Adrenal gland (tissue), 12 donors: ENCODE measurements around the gene ZFR2. TPM values are rescaled to one million over a fixed set of nuclear protein-coding genes. Genes with fewer than 3 reads are reported as not detected.

ENCODE experiments used
- DNase-seq, 7 donors: peaks; one replicate each; pipeline ENCODE4 v3.0.0-alpha.2; 2019 to 2020
- H3K27ac ChIP-seq, 5 donors: fragments of 200-600 bp; sonication (generic) in 4 of 5; 1 replicate in 3 of 5; 2 replicates in 2 of 5; pipeline versions ENCODE4 v1.5.1 to v1.8.0; 2016 to 2020; ENCODE audit warnings: mild to moderate bottlenecking in 1 of 5
- H3K27me3 ChIP-seq: fragments of 200-600 bp; 2 replicates; pipeline ENCODE4 v1.8.0; 2021
- H3K36me3 ChIP-seq, 2 donors: fragments of 200-600 bp; replicated peaks in 1 of 2; 1 replicate in 1 of 2; 2 replicates in 1 of 2; pipeline versions ENCODE4 v1.5.1 to v1.8.0; 2018 to 2022
- H3K4me1 ChIP-seq, 2 donors: fragments of 200-600 bp; replicated peaks in 1 of 2; 1 replicate in 1 of 2; 2 replicates in 1 of 2; pipeline versions ENCODE4 v1.5.1 to v1.8.0; 2018 to 2021
- H3K4me3 ChIP-seq, 4 donors: fragments of 200-600 bp; sonication (generic) in 3 of 4; one replicate each; pipeline ENCODE4 v1.5.1; 2016 to 2018
- H3K9me3 ChIP-seq, 3 donors: fragments of 200-600 bp; sonication (generic) in 1 of 3; replicated peaks in 1 of 3; 1 replicate in 2 of 3; 2 replicates in 1 of 3; pipeline versions ENCODE4 v1.5.1 to v1.8.0; 2016 to 2021
- POLR2A ChIP-seq, 2 donors: fragments of 450-650 bp; IDR thresholded peaks; one replicate each; pipeline ENCODE4 v1.6.1; 2017; ENCODE audit warnings: antibody characterized with exemption in 2 of 2, mild to moderate bottlenecking in 2 of 2, moderate library complexity in 1 of 2
- WGBS, 4 donors: extraction: QIAGEN DNeasy Blood & Tissue Kit in 2 of 4; methylation state at CpG; one replicate each; pipeline versions ENCODE4 v1.1.5 to v1.1.7; 2013 to 2017; 5-methylcytosine and 5-hydroxymethylcytosine counted together
- intact Hi-C, 2 donors: fragments of 100-400 bp; cut with DNase I; formaldehyde crosslinking; loops; one replicate each; pipeline versions ENCODE4 v1.14.1 to v1.15.0; 2022 to 2023
- polyA plus RNA-seq, 3 donors: library from polyadenylated mRNA; stranded (reverse); fragments of 200-250 nt in 2 of 3; fragments of 350-450 nt in 1 of 3; fragmentation: Illumina TruSeq in 1 of 3; extraction: RNeasy Lipid Tissue Mini Kit (QIAGEN cat#74804) in 1 of 3; gene quantifications; one replicate each; pipeline ENCODE4 v1.2.3, GENCODE V29; 2013 to 2014
- total RNA-seq, 9 donors: library from RNA; depleted of rRNA in 4 of 9; stranded (reverse); fragments of >200 nt in 4 of 9; fragments of 120-200 nt in 1 of 9; fragmentation: NEBNext Ultra II Directional in 1 of 9; extraction: Animal tissue kit (Norgen Biotek cat#: 25700) in 1 of 9; gene quantifications; one replicate each; pipeline versions ENCODE4 v1.1.0 to v1.2.4, GENCODE V29; 2013 to 2023
- TF ChIP-seq, protein P1 (sequence below), 6 experiments: fragments of 450-650 bp in 4 of 6; fragments of 200-600 bp in 2 of 6; sonication (generic) in 1 of 6; IDR thresholded peaks; 1 replicate in 5 of 6; 2 replicates in 1 of 6; pipeline versions ENCODE4 v1.5.1 to v1.8.0; 2016 to 2021; ENCODE audit warnings: antibody characterized with exemption in 6 of 6, mild to moderate bottlenecking in 2 of 6, moderate library complexity in 1 of 6
- donor health status: healthy with polysubstance abuse.
- donor health status: Bipolar disorder and iron deficiency.
- donor health status: DM: yes; HTN: yes; CAD: no.
- donor health status: DM: no; HTN: no; CAD: no.
- donor health status: DM: no; HTN: no; CAD: no.
- donor health status: DM: yes; HTN: yes; CAD: no.

ZFR2 gene
- total and polyA plus RNA-seq, 12 donors = 0.19 to 13.2 (median 1.7) TPM; not detected in 3

DNA sequence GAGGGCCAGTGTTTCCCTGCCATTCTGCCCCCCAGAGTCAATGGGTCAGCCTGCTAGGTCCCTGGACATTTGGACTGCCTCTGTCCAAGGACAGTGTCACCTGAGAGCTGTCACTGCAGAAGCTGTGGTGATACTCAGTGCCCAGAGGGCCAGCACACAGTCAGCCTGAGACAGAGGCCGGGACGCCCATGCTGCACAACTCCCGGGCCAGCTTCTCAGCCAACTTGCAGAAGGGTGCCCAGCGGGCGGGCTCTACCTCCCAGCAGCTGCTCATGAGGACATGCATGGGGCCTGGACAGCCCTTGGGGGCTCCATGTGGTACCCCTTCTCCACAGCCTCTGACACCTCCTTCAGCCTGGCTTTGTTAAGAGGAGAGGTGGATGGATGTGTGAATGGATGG is 93.0 kb downstream of the ZFR2 start:
- no peak for DNase-seq
- no peaks in the 10 kb centered on the region for H3K4me1 ChIP-seq
- no peaks in the 10 kb centered on the region for H3K27me3 ChIP-seq
- intact Hi-C loops = no loop called here
- H3K27ac ChIP-seq = no peak overlapping the region
- H3K9me3 ChIP-seq = peaks cover 0 to 1% (median 0%) of the 10 kb centered on the region in 3 donors
- WGBS, 4 donors = 93 to 95% (median 94%) methylated on average over 2 to 5 of the region's 5 CpGs; no CpG with 5 or more reads in 1 of the 4 donors
- H3K4me3 ChIP-seq = no peak overlapping the region
- no peak for TF ChIP-seq POLR2A (IDR thresholded peaks at IDR 0.05)
- TF ChIP-seq, protein P1, sequence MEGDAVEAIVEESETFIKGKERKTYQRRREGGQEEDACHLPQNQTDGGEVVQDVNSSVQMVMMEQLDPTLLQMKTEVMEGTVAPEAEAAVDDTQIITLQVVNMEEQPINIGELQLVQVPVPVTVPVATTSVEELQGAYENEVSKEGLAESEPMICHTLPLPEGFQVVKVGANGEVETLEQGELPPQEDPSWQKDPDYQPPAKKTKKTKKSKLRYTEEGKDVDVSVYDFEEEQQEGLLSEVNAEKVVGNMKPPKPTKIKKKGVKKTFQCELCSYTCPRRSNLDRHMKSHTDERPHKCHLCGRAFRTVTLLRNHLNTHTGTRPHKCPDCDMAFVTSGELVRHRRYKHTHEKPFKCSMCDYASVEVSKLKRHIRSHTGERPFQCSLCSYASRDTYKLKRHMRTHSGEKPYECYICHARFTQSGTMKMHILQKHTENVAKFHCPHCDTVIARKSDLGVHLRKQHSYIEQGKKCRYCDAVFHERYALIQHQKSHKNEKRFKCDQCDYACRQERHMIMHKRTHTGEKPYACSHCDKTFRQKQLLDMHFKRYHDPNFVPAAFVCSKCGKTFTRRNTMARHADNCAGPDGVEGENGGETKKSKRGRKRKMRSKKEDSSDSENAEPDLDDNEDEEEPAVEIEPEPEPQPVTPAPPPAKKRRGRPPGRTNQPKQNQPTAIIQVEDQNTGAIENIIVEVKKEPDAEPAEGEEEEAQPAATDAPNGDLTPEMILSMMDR (IDR thresholded peaks at IDR 0.05) = no peak
- H3K36me3 ChIP-seq = no peaks in the 10 kb centered on the region

DNA sequence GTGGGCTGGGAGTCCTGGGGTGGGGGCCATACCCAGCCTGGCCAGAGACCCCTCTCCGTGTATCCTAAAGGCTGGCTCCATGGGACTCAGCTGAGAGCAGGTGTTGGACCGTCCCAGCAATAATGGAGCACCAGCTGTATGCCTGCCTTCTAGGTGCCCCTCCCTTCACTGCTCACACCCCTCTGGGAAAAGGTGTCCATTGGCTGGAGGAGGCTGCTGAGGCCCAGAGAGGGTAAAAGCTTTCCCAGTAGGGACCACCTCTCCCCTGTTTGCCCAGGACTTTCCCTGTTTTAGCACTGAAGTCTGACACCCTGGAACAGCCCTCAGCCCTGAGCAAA is 93.5 kb downstream of the ZFR2 start:
- Histone ChIP-seq H3K27me3 (no peaks in the 10 kb centered on the region), H3K27ac (no peak overlapping the region), H3K9me3 (no peaks in the 10 kb centered on the region), H3K4me1 (no peaks in the 10 kb centered on the region), H3K36me3 (no peaks in the 10 kb centered on the region), H3K4me3 (no peak overlapping the region)
- DNase-seq = no peak
- intact Hi-C loops = no loop called here
- 76 to 95% (median 79%) methylated on average over 2 of the region's 2 CpGs; no CpG with 5 or more reads in 1 of the 4 donors for WGBS, 4 donors
- TF ChIP-seq, protein P1 (IDR thresholded peaks at IDR 0.05) = no peak

DNA sequence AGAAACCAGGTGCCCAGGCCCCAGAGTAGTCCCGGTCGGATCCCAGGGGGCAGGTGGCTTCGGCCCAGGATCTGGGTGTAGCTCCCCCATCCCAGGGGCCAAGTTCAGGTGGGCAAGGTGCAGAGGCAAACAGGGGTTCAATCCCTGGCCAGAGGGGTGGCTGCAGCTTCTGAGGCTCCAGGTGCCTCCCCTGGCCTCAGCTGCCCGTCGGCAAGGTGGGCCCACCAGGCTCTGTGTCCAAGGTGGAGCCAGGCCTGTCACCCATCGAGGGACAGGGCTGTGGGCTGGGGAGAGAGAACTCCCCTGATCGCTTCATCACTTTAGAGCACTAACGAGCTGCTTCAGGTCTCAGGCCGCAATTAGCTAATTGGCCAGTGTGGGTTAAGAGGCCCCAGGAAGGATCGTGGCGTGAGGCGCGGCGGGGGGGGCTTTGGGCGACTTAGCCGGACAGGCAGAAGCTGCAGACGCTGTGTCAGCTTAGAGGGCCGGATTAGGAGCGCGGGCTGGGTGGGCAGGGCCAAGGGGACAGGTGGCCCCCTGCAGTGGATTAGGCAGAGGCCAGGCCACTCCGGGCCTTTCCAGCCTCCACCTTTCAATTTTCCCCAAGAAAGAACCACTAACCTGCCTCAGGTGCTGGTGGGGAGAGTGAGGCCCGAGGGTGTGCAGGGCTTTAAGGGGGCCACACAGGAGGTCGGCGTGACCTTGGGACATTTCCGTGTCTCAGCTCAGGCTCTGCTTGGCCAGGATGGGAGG is 94.0 kb downstream of the ZFR2 start:
- Histone ChIP-seq H3K27ac (no peak overlapping the region), H3K27me3 (no peaks in the 10 kb centered on the region), H3K9me3 (no peaks in the 10 kb centered on the region), H3K36me3 (no peaks in the 10 kb centered on the region), H3K4me3 (no peak overlapping the region), H3K4me1 (no peaks in the 10 kb centered on the region)
- DNase-seq = no peak
- WGBS, 4 donors = 53 to 86% (median 71%) methylated on average over 15 to 25 of the region's 25 CpGs
- no peak for TF ChIP-seq POLR2A (IDR thresholded peaks at IDR 0.05)
- TF ChIP-seq, protein P1 (IDR thresholded peaks at IDR 0.05) = no peak
- intact Hi-C loops = no loop called here

DNA sequence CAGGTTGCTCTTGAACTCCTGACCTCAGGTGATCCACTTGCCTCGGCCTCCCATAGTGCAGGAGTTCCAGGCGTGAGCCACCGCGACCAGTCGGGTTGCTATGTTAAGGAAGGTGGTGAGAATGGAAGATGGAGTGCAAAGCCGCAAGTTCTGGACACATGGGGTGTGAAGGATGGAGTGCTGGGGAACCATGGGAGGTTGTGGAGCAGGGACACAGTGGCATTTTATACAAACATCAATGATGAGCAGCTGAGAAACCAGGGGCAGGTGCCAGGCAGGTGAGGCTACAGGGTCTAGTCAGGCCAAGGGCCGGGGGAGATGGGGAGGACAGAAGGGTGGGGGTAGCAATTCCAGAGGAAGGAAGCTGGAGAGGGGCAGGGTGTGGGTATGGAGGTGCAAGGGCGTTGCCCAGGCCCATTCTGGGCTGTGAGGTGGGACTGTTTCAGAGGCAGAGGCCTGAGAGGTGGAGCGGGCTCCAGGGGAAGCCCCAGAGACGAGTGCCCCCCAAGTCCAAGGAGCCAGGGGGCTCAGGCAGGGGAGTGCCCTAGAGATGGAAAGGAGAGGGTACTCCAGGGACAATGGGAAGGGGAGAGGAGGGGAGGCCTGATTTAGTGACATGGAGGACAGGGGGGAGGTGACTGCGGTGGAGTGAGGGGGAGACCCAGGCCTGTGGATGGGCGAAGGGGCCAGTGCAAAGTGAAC is 94.9 kb downstream of the ZFR2 start:
- no peaks in the 10 kb centered on the region for H3K36me3 ChIP-seq

More for the DNA sequence above, 94.9 kb downstream of the ZFR2 start:
- Histone ChIP-seq H3K27me3 (no peaks in the 10 kb centered on the region), H3K4me3 (no peak overlapping the region), H3K27ac (no peak overlapping the region), H3K4me1 (no peaks in the 10 kb centered on the region), H3K9me3 (no peaks in the 10 kb centered on the region)
- DNase-seq = no peak
- intact Hi-C loops = no loop called here
- WGBS, 4 donors = 84 to 88% (median 86%) methylated on average over 12 of the region's 12 CpGs
- TF ChIP-seq, protein P1 (IDR thresholded peaks at IDR 0.05) = no peak
- no peak for TF ChIP-seq POLR2A (IDR thresholded peaks at IDR 0.05)
